Mononuclear cell (primary cell): ENCODE data around the gene OR51A7. TPM values are rescaled to one million over a fixed set of nuclear protein-coding genes. Genes with fewer than 3 reads are reported as not detected.
"Not testable (repeated sequence)": the region's sequence is repeated elsewhere in the genome, so short reads cannot be mapped to it uniquely, and the experiment has no call there.

Experiments used
- H3K27me3 ChIP-seq: 2 replicates; pipeline ENCODE4 v1.6.0; 2011; ENCODE audit warnings: low read length, control low read depth; ENCODE audit not compliant: insufficient read depth
- H3K4me1 ChIP-seq: 2 replicates; pipeline ENCODE4 v1.5.1; 2011; ENCODE audit warnings: mild to moderate bottlenecking, low read length, control low read depth; ENCODE audit not compliant: insufficient read depth
- H3K4me3 ChIP-seq: 2 replicates; pipeline ENCODE4 v1.5.1; 2011; ENCODE audit warnings: mild to moderate bottlenecking, low read length, moderate library complexity
- H3K9me3 ChIP-seq: 2 replicates; pipeline ENCODE4 v1.5.1; 2011; ENCODE audit warnings: low read depth, mild to moderate bottlenecking, control low read depth, low read length
- total RNA-seq: library from RNA; depleted of rRNA; stranded (reverse); fragments of >200 nt; gene quantifications from one replicate; pipeline ENCODE4 v1.2.3, GENCODE V29; 2012

Gene OR51A7, protein sequence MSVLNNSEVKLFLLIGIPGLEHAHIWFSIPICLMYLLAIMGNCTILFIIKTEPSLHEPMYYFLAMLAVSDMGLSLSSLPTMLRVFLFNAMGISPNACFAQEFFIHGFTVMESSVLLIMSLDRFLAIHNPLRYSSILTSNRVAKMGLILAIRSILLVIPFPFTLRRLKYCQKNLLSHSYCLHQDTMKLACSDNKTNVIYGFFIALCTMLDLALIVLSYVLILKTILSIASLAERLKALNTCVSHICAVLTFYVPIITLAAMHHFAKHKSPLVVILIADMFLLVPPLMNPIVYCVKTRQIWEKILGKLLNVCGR
- not detected for total RNA-seq

DNA sequence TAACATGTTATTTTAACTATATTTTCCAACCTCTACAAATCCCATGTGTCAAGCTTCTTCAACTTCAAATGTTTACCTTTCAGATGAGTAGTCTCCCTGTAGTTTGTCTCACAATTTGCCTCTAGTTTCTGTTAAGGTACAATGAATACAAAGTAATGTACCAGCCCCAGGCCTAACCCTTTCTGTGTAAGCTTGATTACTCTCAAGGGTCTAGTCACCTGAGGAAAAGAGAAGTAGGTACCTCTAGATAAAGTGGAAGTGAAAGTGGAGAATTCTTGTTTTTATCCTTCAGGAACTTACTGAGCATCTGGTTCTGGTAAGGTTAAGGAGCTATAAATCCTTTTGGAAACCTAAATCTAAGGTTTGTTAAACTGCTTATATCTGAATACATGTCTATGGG, at the start of gene OR51A7:
Gene OR51A7, plus strand, starts transcription at position 300 of the 400 bp plus-strand sequence. CDS start 3,587 bp downstream, outside the sequence.
- Histone ChIP-seq H3K27me3 (no peaks in the 10 kb centered on the region), H3K4me3 (no peak within 1 kb of the TSS), H3K9me3 (no peaks in the 10 kb centered on the region), H3K4me1 (no peaks in the 10 kb centered on the region)

DNA sequence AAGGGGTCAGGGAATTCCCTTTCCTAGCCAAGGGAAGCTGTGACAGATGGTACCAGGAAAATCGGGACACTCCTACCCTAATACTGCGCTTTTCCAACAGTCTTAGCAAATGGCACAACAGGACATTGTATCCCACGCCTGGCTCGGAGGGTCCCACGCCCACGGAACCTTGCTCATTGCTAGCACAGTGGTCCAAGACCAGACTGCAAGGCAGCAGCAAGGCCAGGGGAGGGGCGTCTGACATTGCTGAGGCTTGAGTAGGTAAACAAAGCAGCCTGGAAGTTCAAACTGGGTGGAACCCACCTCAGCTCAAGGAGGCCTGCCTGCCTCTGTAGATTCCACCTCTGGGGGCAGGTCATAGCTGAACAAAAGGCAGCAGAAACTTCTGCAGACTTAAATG, 49.3 kb upstream of the OR51A7 start:
- H3K4me1 ChIP-seq, H3K27me3 ChIP-seq, H3K9me3 ChIP-seq, H3K4me3 ChIP-seq: not testable (repeated sequence)

DNA sequence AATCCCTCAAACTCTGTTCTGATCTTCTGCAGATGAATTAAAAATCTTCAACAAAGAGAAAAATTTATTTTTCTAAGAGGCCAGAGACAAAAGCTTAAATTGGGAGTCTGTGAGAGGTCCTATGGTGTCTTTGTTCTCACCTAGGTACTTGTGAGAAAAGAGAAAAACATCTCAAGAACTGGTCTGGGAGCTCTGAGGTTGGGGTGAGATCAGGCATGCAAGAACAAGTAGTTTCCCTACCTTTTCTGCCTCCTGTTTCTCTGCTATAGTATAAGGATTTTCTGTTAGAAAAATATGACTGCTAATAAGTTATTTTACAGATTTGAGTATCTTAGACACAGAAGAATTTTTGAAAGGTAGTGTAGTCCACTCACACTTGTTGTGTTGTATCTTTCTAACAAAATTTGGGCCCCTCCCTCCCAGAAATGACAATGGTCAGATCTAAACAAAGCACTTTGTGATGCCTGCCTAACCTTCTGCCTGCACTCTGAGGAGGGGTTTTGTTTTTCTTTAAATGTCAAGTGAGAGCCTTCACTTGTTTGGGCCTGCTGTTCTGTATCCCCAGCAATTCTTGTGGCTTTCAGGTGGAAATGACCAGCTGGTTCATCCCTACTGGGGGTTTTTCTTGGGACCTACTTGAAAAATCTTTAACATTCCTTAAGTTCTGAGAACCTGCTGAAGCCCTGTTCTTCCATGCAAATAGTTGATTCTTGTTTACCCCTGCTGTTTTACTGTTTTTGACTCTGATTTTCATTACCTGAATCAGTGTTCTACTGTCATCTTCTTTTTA, 40.9 kb upstream of the OR51A7 start:
- Histone ChIP-seq H3K9me3 (no peaks in the 10 kb centered on the region), H3K4me1 (no peaks in the 10 kb centered on the region), H3K27me3 (no peaks in the 10 kb centered on the region), H3K4me3 (no peak overlapping the region)

DNA sequence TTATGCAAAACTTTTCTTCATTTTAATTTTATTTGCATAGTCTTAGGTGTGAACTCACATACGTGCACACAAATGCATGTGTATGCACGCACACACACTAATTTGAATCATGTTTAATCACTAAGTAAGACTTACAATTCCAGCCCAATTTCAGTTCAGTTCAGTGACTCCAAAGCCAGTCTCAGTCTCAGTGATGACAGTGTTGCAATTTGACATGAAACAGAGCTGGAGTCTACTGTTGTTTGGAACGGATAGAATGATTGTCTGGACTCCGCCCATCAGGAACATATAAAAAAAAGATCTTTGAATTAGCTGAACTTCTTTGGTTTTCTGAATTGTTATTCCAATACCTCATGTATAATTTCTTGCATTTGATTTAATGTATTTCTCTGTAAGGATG, 39.7 kb upstream of the OR51A7 start:
- H3K27me3 ChIP-seq = no peaks in the 10 kb centered on the region
- H3K4me1 ChIP-seq = no peaks in the 10 kb centered on the region
- H3K9me3 ChIP-seq = no peaks in the 10 kb centered on the region
- no peak overlapping the region for H3K4me3 ChIP-seq

DNA sequence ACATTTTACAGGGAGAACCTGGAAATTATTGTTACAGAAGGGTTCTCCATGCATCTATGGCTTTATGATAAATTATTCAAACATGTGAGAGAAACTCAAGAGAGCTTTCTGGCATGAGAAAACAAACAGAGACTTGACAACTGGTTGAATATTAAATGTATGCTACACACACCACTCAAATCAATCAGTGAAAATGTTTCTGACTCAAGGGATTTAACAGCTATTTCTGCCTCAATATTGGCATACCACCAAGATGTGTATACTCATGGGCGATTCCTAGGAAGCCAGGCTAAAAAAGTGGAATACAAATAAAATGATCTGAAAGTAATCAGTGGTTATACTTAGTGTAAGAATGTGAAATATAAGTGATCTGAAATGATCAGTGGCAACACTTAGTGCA, 37.7 kb upstream of the OR51A7 start:
- H3K4me1 ChIP-seq = no peaks in the 10 kb centered on the region
- H3K4me3 ChIP-seq = no peak overlapping the region
- H3K27me3 ChIP-seq = no peaks in the 10 kb centered on the region
- no peaks in the 10 kb centered on the region for H3K9me3 ChIP-seq

DNA sequence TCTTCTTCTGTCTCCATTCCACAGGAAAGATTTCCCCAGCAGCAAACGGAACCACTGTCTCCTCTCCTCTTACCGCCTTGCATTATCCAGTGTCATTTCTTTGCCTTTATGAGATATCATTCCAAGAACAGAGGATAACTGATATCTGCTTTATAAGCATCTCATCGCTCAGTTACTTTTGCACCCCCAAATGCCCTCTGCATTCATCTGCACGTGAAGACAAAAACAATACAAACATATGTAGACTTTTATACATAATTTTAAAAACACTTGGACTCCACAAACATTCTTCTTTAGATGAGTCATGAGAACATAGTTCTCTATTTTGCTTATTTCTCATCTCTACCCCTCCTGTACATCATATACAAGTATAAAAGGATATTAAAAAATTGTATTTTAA, 22.4 kb upstream of the OR51A7 start:
- Histone ChIP-seq H3K9me3 (no peaks in the 10 kb centered on the region), H3K4me3 (no peak overlapping the region), H3K4me1 (no peaks in the 10 kb centered on the region), H3K27me3 (no peaks in the 10 kb centered on the region)

DNA sequence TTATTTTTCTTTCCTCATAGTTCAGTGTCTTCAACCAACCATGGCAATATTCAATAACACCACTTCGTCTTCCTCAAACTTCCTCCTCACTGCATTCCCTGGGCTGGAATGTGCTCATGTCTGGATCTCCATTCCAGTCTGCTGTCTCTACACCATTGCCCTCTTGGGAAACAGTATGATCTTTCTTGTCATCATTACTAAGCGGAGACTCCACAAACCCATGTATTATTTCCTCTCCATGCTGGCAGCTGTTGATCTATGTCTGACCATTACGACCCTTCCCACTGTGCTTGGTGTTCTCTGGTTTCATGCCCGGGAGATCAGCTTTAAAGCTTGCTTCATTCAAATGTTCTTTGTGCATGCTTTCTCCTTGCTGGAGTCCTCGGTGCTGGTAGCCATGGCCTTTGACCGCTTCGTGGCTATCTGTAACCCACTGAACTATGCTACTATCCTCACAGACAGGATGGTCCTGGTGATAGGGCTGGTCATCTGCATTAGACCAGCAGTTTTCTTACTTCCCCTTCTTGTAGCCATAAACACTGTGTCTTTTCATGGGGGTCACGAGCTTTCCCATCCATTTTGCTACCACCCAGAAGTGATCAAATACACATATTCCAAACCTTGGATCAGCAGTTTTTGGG, 21.6 kb upstream of the OR51A7 start, which contains the start of gene OR51T1:
Gene OR51T1, plus strand, starts transcription at position 41 of the 641 bp plus-strand sequence. Its CDS starts 0 bp downstream, at position 41.
- no peaks in the 10 kb centered on the region for H3K9me3 ChIP-seq
- H3K4me3 ChIP-seq = no peak within 1 kb of the TSS
- no peaks in the 10 kb centered on the region for H3K4me1 ChIP-seq
- no peaks in the 10 kb centered on the region for H3K27me3 ChIP-seq

DNA sequence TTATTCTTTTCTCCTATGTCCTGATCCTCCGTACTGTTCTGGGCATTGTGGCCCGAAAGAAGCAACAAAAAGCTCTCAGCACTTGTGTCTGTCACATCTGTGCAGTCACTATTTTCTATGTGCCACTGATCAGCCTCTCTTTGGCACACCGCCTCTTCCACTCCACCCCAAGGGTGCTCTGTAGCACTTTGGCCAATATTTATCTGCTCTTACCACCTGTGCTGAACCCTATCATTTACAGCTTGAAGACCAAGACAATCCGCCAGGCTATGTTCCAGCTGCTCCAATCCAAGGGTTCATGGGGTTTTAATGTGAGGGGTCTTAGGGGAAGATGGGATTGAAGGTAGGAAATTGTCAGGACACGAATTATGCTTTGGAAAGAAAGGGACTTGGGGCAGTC, 21.0 kb upstream of the OR51A7 start:
- H3K9me3 ChIP-seq = no peaks in the 10 kb centered on the region
- H3K27me3 ChIP-seq = no peaks in the 10 kb centered on the region
- H3K4me1 ChIP-seq = no peaks in the 10 kb centered on the region
- H3K4me3 ChIP-seq = no peak overlapping the region

DNA sequence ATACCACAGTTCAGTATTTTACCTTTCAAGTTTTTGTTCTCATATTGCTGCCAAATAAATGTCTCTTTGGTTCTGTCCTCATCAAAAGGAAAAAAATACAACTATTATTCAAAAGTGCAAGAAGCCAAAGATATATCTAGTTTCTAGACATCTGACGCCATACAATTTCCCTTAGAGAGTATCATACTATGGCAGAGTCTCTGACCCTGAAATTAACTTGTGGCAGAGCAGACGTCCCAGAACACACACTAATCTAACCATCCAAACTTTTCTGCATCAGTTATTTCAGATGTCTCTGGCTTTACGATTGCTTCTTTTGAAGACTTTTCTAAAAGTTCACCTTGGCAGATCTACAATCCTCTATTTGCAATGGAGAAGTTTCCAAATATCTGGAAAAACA, 19.2 kb upstream of the OR51A7 start:
- no peaks in the 10 kb centered on the region for H3K4me1 ChIP-seq
- no peaks in the 10 kb centered on the region for H3K9me3 ChIP-seq
- H3K4me3 ChIP-seq = no peak overlapping the region
- no peaks in the 10 kb centered on the region for H3K27me3 ChIP-seq

DNA sequence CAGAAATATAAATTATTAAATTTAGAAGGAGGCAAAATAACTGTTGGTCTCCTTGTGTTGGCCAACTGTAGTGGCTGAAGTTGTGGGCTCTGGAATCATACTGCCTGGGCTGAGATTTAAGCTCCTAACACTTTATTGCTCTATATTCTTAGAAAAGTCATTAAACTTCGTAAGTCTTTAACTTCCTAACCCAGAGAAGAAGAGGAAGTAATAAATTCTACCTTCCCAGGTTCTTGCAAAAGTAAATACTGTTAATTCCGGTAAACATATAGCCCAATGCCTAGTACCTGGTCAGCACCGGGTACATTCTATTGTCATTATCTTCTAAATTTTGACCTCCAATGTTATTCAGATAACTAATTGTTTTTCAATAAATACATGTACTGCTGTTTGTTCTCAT, 17.4 kb upstream of the OR51A7 start:
- no peak overlapping the region for H3K4me3 ChIP-seq
- no peaks in the 10 kb centered on the region for H3K4me1 ChIP-seq
- no peaks in the 10 kb centered on the region for H3K27me3 ChIP-seq
- H3K9me3 ChIP-seq = no peaks in the 10 kb centered on the region

DNA sequence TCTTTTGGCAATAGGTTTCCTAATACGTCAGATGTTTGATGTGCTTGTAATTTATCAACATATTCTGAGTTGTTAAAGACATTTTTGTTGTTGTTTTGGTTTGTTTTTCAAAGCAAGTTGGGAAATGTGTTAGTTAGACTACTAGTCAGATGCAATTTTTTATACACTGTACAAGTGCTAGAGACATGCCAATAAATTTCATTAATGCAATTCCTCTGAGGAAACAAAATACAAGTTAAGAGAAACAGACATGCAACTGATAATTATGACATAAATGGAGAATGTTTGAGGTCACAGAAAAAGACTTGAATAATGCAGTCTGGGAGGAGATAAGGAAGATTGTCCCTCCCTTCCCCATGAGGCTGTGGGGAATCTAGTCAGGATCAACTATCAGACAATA, 16.0 kb upstream of the OR51A7 start:
- H3K4me3 ChIP-seq = no peak overlapping the region
- no peaks in the 10 kb centered on the region for H3K9me3 ChIP-seq
- no peaks in the 10 kb centered on the region for H3K27me3 ChIP-seq
- H3K4me1 ChIP-seq = no peaks in the 10 kb centered on the region

DNA sequence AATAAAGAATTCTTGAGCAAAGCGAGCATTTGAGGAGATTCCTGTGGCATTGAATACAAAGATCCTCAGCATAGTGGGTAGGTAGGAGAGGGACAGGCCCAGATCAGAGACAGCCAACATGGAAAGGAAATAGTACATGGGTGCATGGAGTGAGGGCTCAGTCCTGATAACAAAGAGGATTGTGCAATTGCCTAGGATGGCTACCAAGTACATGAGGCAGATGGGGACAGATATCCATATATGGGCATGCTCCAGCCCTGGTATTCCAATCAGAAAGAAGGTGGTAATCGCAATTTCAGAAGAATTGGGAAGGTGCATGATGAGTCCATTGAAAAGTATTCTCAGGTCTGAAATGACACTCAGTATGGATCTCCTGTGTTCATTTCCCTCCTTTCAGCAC, 13.3 kb upstream of the OR51A7 start:
- Histone ChIP-seq H3K4me1 (no peaks in the 10 kb centered on the region), H3K27me3 (no peaks in the 10 kb centered on the region), H3K9me3 (no peaks in the 10 kb centered on the region), H3K4me3 (no peak overlapping the region)

DNA sequence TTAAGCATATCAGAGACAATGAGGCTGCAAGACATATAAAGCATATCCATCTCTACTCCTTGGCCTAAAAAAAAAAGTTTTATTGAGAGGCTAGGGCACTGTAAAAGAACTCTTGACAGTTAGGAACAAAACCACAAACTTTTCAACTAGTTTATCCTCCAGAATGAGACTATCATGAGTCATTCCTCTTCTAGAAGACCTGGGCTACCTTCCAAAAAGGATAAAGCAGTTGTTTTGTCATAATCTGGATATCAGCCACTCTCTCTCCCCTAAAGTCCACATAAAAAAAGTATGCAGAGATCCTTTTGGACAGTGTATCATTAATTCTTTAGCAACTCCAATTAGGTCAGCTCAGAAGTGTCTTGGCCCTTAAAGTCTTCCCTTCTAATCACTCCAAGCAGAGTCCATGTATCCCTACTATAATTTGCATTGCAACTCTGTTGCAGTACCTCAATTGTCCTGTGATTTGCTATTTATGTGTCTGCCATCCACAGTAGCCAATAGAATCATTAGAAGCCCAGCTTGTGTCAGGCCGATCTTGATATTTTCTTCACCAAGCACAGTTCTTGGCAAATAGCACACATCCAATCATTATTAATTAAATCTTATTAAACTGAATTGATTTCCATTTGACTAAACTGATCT, 11.5 kb upstream of the OR51A7 start:
- Histone ChIP-seq H3K4me1 (no peaks in the 10 kb centered on the region), H3K9me3 (no peaks in the 10 kb centered on the region), H3K27me3 (no peaks in the 10 kb centered on the region), H3K4me3 (no peak overlapping the region)

DNA sequence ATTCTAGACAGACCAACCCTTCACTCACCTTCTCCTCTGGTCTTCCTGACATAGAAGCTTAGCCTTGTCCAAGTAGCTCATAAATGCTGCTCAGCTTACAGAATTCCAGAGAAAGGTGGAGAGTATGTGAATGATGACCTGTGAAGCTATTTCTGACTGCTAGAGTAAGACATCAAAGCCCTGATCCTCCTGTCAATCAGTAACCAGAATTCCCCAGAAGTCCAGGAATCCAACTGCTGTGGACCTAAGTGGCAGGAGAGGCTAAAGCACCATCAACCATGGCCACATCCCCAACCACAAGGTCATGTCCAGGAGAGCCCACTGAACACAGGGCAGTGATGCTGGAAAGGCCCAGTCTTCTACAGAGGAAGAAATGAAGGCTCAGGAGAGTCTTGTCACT, 13.0 kb downstream of the OR51A7 start:
- H3K9me3 ChIP-seq = no peaks in the 10 kb centered on the region
- no peaks in the 10 kb centered on the region for H3K4me1 ChIP-seq
- H3K4me3 ChIP-seq = no peak overlapping the region
- no peaks in the 10 kb centered on the region for H3K27me3 ChIP-seq

DNA sequence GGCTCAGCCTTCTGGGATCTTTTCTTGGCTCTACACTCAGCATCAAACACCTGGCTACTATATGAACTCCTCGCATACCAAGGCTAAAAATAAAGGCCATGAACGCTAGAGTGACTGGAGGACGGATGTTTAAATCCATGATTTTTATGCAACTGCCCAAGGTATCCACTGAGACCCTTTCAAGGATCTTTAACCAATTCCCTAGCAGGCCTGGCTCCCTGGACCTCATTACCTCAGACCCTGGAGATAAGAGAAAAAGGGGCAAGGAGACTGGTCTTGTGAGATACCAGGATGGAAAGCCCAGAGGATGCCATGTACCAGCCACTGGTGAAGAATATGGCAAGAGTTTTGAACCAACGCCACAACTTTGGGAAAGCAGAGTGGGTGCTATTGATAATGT, 15.7 kb downstream of the OR51A7 start, which contains the start of gene OR51G2:
Gene OR51G2, minus strand, starts transcription at position 101 of the 400 bp plus-strand sequence. CDS start 3,687 bp downstream, outside the sequence.
- Histone ChIP-seq H3K4me1 (no peaks in the 10 kb centered on the region), H3K4me3 (no peak within 1 kb of the TSS), H3K9me3 (no peaks in the 10 kb centered on the region), H3K27me3 (no peaks in the 10 kb centered on the region)
